Measurements from ENCODE around the gene COX8C.

Gene COX8C

DNA sequence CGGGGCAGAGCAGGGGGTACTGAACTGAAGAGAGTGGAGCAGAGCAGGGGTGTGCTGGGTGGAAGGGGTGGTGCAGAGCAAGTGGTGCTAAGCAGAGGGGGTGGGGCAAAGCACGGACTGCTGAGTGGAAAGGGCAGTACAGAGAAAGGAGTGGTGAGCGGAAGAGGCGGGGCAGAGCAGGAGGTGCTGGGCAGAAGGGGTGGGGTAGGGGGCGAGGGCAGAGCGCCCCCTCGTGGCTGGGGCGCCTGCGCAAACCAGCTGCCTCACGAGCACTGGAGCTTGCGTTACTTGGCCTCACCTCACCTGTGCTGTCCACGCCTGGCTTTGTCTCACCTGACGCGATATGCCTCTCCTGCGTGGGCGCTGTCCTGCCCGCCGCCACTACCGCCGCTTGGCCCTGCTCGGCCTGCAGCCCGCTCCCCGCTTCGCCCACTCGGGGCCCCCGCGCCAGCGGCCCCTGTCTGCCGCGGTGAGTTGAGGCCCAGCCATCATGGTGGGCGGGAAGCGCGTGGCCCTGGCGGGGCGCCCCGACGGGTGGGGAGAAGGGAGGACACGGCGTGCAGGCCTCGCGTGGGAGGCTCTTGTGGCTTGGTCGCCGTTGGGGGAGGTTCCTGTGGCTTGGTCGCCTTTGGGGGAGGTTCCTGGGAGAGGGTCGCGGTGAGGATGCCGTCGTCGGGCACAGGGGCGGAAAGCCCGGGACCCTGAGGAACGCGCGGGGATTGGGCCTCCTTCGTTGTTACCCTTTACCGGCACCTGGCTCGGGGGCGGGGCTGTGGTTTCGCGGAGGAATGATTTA, at the start of gene COX8C:
COX8C (plus strand) TSS at position 257 of the 796 bp plus-strand sequence; CDS start at position 344, 87 bp downstream.
- no peak for DNase-seq

- DNase-seq = no peak
These were observed 47.6 kb upstream of the COX8C start for GRCh38 chr14:93299416-93299815.

DNA sequence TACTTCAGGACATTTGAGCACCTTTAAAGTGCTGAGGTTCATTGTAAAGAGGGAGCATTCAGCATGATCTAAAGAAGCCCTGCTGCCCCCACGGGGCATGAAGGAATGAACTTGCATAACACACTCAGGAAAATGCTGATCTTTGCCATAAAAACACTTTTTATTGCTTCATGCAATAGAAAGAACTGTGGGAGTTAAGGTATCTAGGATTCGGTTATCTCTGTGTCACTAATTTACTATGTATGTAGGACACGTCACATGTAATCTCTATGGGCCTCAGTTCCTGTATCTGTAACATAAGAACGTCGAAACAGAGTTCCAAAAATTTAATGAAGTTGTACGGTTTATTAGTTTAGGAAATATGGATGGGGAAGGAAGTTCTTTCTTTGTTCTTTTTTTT, 47.1 kb upstream of the COX8C start:
- DNase-seq = no peak

DNA sequence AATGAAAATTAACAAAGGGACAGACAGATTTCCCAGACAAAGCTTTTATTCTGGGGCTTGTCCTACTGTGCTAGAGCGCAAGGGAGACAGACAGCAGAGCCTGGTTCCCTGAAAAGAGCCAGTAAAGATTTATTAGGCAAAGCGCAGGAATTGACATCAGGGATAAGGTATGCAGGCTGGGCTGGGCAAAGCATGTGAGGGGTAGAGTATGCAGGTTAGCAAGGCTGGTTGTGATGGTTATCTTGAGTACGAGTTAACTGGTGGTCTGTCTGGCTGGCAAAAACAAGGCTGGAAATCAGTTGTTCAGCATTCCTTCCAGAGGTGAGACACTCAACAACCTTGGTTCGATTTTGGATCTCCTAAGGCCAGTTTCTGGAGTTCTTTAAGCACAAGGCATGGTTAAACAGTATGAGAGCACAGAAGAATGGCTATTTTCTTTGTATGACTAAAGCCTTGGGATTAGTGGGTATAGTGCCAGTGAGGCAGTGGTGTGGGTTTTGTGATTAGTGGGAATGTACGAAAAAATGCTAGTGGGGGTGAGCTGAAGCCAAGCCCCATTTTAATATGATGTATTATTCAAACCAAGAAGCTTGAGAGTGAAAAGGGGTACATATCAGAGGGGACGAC, 45.0 kb upstream of the COX8C start:
- DNase-seq = no peak

DNA sequence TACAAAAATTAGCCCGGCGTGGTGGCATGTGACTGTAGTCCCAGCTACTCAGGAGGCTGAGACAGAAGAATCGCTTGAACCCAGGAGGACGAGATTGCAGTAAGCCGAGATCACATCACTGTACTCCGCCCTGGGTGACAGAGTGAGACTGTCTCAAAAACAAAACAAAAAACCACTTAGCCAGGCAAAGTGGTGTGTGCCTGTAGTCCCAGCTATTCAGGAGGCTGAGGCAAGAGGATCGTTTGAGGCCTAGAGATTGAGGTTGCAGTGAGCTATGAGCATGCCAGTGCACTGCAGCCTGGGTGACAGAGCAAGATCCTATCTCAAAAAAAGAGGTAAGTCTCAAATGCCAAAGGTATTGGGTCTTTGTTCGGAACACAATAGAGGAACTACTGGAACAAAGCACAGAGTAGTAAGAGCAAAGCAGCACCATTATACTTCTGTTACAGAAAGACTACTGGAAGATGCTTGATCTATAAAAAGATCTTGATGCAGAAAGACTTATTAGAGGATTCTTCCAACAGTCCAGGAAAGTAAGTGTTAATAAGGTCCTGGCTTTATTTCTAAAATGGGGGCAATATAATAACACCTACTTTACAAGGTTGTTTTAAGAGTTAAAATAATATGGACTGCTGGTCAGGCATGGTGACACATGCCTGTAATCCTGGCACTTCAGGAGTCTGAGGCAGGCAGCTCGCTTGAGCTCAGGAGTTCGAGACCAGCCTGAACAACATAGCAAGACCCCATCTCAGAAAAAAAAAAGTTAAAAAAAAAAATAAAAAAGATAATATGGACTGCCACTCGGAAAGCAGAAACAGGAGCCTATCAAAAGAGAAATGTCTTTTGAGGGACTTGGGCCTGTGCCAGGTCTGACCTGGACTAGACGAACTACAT, 44.0 kb upstream of the COX8C start:
- DNase-seq = no peak

GRCh38 chr14:93303659-93304058, 43.3 kb upstream of the COX8C start:
- DNase-seq = peak; percentile 11

DNA sequence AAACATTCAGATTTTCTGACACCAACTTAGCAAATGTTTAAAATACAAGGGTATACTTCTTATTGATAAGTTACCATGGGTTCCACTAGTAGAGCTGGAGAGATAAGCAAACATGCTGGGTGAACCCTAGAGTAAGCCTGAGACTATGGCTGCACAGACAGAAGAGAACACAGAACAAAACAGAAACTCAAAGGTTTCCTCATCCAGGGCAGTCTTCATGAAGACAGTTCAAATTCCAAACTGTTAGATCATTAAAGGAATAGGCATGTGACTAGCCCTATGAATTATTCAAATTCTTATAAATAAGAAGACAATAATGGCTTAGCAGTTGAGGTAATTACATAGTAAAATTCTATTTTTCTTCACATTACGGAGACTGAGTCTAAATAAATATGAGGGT, 42.2 kb upstream of the COX8C start:
- DNase-seq = no peak

DNA sequence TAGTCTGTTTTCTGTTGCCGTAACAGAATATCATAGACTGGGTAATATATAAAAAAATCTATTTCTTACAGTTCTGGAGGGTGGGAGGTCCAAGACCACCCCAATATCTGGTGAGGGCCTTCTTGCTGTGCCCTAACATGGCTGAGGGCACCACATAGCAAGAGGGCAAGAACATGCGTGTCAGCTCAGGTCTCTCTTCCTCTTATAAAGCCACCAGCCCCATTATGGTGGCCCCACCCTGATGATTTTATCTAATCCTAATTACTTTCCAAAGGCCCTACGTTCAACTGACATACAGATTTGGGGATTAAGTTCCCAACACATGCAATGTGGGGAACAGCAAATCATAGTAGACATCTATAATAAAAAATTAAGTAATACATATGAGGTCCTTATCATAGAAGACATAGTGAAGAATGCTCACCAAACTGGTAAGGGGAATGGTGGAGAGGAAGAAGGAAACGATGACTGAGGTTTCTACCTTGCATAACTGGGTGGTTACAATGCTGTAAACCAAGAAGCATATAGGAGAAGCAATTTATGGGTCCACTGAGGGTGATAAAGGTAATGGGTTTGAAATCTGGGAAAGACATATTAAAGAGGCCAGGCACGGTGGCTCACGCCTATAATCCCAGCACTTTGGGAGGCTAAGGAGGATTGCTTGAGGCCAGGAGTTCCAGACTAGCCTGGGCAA, 41.1 kb upstream of the COX8C start:
- DNase-seq = no peak

DNA sequence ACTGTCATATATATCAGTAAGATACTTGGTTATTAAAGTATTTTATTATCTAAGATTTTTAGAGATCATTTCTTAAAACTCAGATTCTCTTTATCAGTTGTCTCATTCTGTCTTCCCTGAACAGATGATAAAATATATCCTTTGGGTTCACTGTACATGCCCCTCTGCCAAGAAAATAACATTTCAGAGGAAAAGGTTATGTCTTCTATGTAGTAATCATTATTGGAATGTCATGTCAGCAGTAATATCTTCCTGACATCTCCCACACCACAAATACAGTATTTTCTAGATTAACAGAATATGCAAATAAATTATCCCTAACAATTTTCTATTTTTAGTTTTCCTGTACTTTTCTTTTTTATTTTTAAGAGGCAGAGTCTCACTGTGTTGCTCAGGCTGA, 40.2 kb upstream of the COX8C start:
- DNase-seq = no peak

- DNase-seq = no peak
These were observed 38.2 kb upstream of the COX8C start for GRCh38 chr14:93308686-93309345.

DNA sequence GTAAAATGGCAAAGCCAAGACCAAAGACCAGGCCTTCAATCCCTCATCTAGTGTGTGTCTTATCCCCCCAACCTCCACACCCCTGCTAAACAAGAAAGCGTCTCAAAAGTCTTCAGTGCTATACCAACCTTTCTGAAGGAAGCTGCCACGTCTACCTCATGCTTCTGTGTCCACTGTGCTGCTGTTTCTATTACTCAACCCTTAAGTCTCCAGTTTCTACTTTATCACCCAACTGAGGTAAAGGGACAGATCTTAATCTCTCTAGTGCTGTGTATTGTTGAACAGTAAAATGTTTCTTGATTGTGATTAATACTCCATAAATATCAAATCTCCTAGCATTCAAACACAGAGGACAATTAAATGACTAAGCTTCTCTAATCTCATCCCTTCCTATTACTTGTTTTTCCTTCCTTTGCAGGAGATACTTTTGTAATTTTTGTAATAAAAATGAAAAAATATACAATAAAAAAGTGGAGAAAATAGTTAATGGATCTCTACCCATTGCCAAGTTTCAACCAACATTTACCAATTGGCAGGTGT, 37.5 kb upstream of the COX8C start:
- no peak for DNase-seq

DNA sequence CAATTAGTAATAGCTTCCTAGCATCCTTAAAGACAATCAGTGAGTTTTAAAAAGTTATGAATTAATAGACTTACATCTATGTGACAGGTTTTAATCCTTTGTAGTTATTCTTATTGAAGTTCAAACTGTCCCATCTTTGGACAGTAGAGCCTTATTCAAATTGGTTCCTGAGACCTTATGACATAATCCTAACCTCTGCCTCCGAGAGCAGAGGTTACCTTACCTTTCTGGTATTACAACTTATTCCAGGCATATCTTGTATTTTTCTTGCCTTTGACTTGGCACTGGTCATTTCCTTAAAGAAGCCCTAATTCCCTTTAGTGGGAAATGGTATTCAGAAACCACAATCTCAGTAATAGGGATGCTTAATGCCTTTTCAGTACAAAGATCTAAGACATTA, 35.9 kb upstream of the COX8C start:
- no peak for DNase-seq

GRCh38 chr14:93315575-93315974, 31.4 kb upstream of the COX8C start:
- DNase-seq = no peak

GRCh38 chr14:93316716-93317115, 30.3 kb upstream of the COX8C start:
- DNase-seq = no peak

GRCh38 chr14:93317210-93317874, 29.6 kb upstream of the COX8C start:
- DNase-seq = no peak

DNA sequence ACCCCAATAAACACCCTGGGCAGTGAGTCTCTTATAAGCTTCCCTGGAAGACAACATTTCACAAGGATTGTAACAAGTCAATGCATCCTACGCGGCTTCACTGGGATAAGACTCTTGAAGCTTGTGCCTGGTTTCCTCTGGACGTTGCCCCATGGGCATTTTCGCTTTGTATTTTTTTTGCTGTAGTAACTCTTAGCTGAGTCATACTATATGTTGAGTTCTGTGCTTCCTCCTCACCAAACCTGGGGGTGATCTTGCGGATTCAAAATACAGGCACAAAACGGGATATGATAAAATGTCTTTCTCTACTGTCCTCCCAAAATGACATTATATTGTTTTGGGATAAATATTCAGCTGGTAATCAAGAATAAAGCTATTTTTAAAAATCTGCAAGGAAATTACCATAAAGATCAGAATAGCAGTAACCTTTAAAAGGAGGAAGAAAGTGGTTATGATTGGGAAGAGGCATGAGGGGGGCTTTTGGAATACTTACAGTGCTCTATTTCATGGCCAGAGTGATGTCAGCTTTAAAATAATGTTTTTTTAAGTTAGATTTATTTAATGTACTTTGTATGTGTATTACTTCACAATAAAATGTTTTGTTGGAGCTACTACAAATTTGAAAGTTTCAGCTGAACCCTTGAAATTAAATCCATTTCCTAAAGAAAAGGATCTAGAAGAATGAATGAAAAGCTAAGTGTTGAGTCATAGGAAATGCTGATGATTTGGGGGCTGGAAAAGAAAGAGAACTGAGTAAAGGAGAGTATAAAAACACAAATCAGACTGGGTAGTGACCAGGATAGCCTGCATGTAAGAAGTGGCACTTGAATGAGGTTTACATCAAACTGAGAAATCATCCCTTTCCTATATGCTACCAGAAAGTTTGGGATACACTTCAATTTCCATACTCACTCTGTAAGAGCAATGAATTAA, 28.8 kb upstream of the COX8C start:
- no peak for DNase-seq

- DNase-seq = no peak
These were observed 28.1 kb upstream of the COX8C start for GRCh38 chr14:93318927-93319326.

DNA sequence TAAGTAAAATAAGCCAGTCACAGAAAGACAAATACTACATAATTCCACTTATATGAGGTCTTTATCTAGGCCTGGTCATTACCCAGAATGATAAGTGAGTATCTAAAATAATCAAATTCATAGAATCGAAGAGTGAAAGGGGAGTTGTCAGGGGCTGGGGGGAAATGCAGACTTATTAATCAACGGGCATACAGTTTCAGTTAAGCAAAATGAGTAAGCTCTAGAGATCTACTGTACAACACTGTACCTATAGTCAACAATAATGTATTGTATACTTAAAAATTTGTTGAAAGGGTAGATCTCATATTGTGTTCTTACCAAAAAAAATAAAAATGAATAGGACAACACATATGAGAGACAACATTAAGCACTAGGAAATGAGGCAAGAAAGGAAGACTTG, 27.5 kb upstream of the COX8C start:
- DNase-seq = no peak

DNA sequence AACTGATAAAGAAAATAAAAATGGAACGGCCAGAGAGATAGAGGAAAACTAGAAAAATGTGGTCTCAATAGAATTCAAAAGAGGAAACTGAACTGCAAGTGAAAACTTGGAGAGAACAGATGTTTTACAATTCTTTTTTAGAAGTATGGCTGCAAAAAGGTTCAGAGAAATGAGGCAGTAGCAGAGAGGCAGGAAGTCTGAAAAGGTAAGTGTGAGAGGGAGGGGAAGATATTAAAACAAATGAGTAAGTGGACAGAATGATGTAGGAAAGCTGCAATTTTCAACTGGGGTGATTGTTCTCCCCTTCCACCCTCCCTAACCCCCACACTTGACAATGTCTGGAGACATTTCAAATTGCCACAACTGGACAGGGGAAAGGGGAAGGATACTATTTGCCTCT, 27.0 kb upstream of the COX8C start:
- no peak for DNase-seq

GRCh38 chr14:93320489-93320888, 26.5 kb upstream of the COX8C start:
- no peak for DNase-seq

Data from retina (tissue), 1 donor.